ENCODE results near the gene SAMD3. TPM values are rescaled to one million over a fixed set of nuclear protein-coding genes. Genes with fewer than 3 reads are reported as not detected.

The SAMD3 gene
- total and polyA plus RNA-seq, 2 donors (not counting 3 experiments of a cell fraction or from before 2014, with no cell fraction given) = not detected

DNA sequence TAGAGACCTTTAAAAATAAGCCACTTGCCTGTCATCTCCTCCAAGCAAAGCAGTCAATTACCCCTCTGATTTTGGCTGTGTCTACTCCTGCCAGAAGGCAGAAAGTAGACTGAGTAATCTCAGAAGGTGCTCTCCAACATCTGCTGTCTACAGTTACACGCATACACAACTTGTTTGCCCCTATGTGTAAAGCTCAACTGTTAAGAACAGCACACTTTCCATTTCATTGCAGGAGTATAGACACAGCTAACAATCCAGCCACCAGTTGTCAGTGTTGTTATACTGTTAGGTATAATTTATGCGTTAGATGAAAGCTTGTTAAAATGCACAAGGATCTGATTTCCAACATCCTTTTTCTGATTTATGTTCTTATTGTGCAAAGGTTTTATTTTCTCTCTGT, 88.2 kb downstream of the SAMD3 start:
- DNase-seq (ENCODE audit: low read depth, low spot score) (no peak), FAIRE-seq (no peak)
- intact Hi-C loops (cut with micrococcal nuclease) = no loop called here
- no peak overlapping the region for H2AFZ ChIP-seq (ENCODE audit: low read depth, low read length)
- no peak overlapping the region for H3K9ac ChIP-seq (replicated peaks; ENCODE audit: extremely low read depth, insufficient read depth, low read length)
- no peaks in the 10 kb centered on the region for H3K27me3 ChIP-seq (ENCODE audit: control insufficient read depth in 2 of 2, insufficient read depth in 2 of 2, low read length in 2 of 2)
- H3K79me2 ChIP-seq (ENCODE audit: control insufficient read depth, insufficient read depth, low read length) = peaks cover 11% of the 10 kb centered on the region
- H3K9me3 ChIP-seq (replicated peaks; ENCODE audit: control insufficient read depth, insufficient read depth, low read length) = no peaks in the 10 kb centered on the region
- no TSS peak for BruUV-seq (replicated peaks)
- no peak for TF ChIP-seq EZH2 (IDR thresholded peaks at IDR 0.05; ENCODE audit: borderline replicate concordance, low read depth, low read length, severe bottlenecking)
- no peak overlapping the region for H3K4me2 ChIP-seq (ENCODE audit: insufficient read depth, low read length)
- no peaks in the 10 kb centered on the region for H3K9me1 ChIP-seq (replicated peaks; ENCODE audit: control insufficient read depth, extremely low read depth, insufficient read depth, low read length)
- H3K36me3 ChIP-seq (ENCODE audit: control insufficient read depth in 2 of 2, extremely low read depth in 1 of 2, insufficient read depth in 2 of 2, low read length in 2 of 2) = peaks cover 12 to 23% of the 10 kb centered on the region in 2 experiments
- H3K4me3 ChIP-seq (replicated peaks in 1 of 3; ENCODE audit: insufficient read depth in 1 of 3, low read depth in 1 of 3, low read length in 3 of 3) = no peak overlapping the region
- no peak overlapping the region for H3K27ac ChIP-seq (ENCODE audit: insufficient read depth, low read depth, low read length)
- no peaks in the 10 kb centered on the region for H4K20me1 ChIP-seq (replicated peaks; ENCODE audit: control insufficient read depth, extremely low read depth, insufficient read depth, low read length)
- ChIA-PET CTCF (no interaction called here), POLR2A (no interaction called here)
- H3K4me1 ChIP-seq (ENCODE audit: control insufficient read depth, extremely low read depth, insufficient read depth, low read length) = peaks cover 15% of the 10 kb centered on the region
- dilution Hi-C loops (cut with MboI; ENCODE audit: extremely low pct_ligation_motif_present, low sequenced_read_pairs) = no loop called here

GRCh38 chr6:130132286-130132701, 90.5 kb downstream of the SAMD3 start:
- Histone ChIP-seq H3K4me2 (ENCODE audit: insufficient read depth, low read length) (no peak overlapping the region), H3K27me3 (ENCODE audit: control insufficient read depth in 2 of 2, insufficient read depth in 2 of 2, low read length in 2 of 2) (no peaks in the 10 kb centered on the region), H3K79me2 (ENCODE audit: control insufficient read depth, insufficient read depth, low read length) (peaks cover 11% of the 10 kb centered on the region), H3K9me1 (replicated peaks; ENCODE audit: control insufficient read depth, extremely low read depth, insufficient read depth, low read length) (no peaks in the 10 kb centered on the region), H2AFZ (ENCODE audit: low read depth, low read length) (no peak overlapping the region), H3K36me3 (ENCODE audit: control insufficient read depth in 2 of 2, extremely low read depth in 1 of 2, insufficient read depth in 2 of 2, low read length in 2 of 2) (peaks cover 7 to 19% of the 10 kb centered on the region in 2 experiments), H3K4me1 (ENCODE audit: control insufficient read depth, extremely low read depth, insufficient read depth, low read length) (peaks cover 38% of the 10 kb centered on the region), H3K9me3 (replicated peaks; ENCODE audit: control insufficient read depth, insufficient read depth, low read length) (no peaks in the 10 kb centered on the region), H3K9ac (replicated peaks; ENCODE audit: extremely low read depth, insufficient read depth, low read length) (no peak overlapping the region), H3K27ac (ENCODE audit: insufficient read depth, low read depth, low read length) (no peak overlapping the region), H3K4me3 (replicated peaks in 1 of 3; ENCODE audit: insufficient read depth in 1 of 3, low read depth in 1 of 3, low read length in 3 of 3) (no peak overlapping the region), H4K20me1 (replicated peaks; ENCODE audit: control insufficient read depth, extremely low read depth, insufficient read depth, low read length) (no peaks in the 10 kb centered on the region)
- ChIA-PET POLR2A (no interaction called here), CTCF (interaction anchor here (1.2 kb wide), 1 partner anchor 35 kb away, joined by 3 read pairs; no protein-coding TSS in a partner anchor)
- BruUV-seq (replicated peaks) = no TSS peak
- FAIRE-seq (no peak), DNase-seq (ENCODE audit: low read depth, low spot score) (no peak)
- TF ChIP-seq FOS (IDR thresholded peaks at IDR 0.05; ENCODE audit: borderline replicate concordance, insufficient read depth, low read length) = no peak
- TF ChIP-seq, protein P1, sequence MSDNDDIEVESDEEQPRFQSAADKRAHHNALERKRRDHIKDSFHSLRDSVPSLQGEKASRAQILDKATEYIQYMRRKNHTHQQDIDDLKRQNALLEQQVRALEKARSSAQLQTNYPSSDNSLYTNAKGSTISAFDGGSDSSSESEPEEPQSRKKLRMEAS (IDR thresholded peaks at IDR 0.05; ENCODE audit: insufficient read depth, insufficient read length) = no peak
- no peak for TF ChIP-seq GATA2 (IDR thresholded peaks at IDR 0.05; ENCODE audit: insufficient read depth, insufficient read length, low read depth, low read length)
- TF ChIP-seq EZH2 (IDR thresholded peaks at IDR 0.05; ENCODE audit: borderline replicate concordance, low read depth, low read length, severe bottlenecking) = no peak
- TF ChIP-seq POLR2AphosphoS5 (IDR thresholded peaks at IDR 0.05; ENCODE audit: insufficient read depth, low read depth, low read length) = no peak
- TF ChIP-seq, protein P2, sequence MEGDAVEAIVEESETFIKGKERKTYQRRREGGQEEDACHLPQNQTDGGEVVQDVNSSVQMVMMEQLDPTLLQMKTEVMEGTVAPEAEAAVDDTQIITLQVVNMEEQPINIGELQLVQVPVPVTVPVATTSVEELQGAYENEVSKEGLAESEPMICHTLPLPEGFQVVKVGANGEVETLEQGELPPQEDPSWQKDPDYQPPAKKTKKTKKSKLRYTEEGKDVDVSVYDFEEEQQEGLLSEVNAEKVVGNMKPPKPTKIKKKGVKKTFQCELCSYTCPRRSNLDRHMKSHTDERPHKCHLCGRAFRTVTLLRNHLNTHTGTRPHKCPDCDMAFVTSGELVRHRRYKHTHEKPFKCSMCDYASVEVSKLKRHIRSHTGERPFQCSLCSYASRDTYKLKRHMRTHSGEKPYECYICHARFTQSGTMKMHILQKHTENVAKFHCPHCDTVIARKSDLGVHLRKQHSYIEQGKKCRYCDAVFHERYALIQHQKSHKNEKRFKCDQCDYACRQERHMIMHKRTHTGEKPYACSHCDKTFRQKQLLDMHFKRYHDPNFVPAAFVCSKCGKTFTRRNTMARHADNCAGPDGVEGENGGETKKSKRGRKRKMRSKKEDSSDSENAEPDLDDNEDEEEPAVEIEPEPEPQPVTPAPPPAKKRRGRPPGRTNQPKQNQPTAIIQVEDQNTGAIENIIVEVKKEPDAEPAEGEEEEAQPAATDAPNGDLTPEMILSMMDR (IDR thresholded peaks at IDR 0.05; ENCODE audit: extremely low read depth in 1 of 2, insufficient read depth in 1 of 2, low read depth in 1 of 2, low read length in 2 of 2) = no peak
- no peak for TF ChIP-seq JUN (IDR thresholded peaks at IDR 0.05; ENCODE audit: borderline replicate concordance, insufficient read depth, insufficient read length, low read depth)
- no peak for TF ChIP-seq MYC (IDR thresholded peaks at IDR 0.05; ENCODE audit: low read depth, low read length)
- no peak for TF ChIP-seq POLR2A (IDR thresholded peaks at IDR 0.05; ENCODE audit: low read depth, low read length)
- dilution Hi-C loops (cut with MboI; ENCODE audit: extremely low pct_ligation_motif_present, low sequenced_read_pairs) = no loop called here
- intact Hi-C loops (cut with micrococcal nuclease) = no loop called here

All from endothelial cell of umbilical vein (primary cell).